ENCODE data around the gene SUGCT.

The SUGCT gene

GRCh38 chr7:40698214-40698920 is 563.6 kb downstream of the SUGCT start:
- DNase-seq, result no peak

DNA sequence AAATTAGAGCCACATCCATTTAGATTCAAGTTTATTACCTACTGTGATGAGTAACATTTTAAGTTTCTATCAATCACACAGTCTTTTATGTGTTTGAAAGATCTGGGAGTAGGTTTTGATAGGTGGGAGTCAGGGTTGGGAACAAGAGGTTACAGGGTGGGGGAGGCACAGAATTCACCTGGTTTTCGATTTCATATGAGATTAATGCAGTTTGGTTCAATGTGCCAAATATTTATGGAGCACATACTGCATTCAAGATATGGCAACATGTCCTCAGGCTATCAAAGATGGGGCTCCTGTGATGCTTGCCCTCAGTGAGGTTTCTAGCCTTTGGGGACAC is 564.1 kb downstream of the SUGCT start:
- DNase-seq, result no peak

DNA sequence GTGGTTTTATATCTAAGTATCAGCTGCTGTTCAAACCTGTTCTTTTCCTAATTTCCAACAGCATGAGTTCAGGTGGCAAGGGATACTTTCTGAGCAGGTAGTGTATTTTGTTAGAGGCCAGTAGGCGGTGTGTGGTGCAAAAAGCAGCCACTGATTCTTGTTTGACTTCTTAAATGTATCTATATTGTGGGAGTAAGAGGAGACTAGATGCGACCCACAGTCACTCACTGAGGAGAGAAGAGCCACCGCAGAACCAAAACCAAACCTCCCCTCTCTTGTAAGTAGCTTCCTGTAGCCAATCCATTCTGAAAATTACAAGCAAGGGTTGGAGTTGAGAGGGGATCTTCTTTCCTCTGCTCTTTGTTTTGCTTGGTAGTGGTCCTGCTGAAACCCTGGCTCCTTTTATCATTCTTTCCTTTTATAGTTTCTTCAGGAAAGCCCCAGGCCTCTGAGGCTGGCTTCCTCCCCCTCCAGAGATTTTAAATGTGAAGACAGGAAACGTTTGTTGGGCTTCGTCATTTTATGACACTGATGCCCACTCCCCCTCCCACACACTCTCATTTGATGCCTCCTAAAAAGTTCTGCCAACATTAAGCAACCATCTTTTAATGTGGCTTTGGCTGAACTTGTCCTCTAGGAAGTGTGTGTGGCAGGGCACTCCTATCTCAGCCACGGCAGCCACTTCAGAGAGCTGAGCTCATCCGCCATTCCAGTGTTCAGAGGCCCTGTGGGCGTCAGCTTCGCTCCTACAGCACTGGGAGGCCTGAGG is 566.0 kb downstream of the SUGCT start:
- peak; percentile 4 for DNase-seq

- peak; percentile 2 for DNase-seq
Measured at GRCh38 chr7:40701836-40702551, 567.2 kb downstream of the SUGCT start.

DNA sequence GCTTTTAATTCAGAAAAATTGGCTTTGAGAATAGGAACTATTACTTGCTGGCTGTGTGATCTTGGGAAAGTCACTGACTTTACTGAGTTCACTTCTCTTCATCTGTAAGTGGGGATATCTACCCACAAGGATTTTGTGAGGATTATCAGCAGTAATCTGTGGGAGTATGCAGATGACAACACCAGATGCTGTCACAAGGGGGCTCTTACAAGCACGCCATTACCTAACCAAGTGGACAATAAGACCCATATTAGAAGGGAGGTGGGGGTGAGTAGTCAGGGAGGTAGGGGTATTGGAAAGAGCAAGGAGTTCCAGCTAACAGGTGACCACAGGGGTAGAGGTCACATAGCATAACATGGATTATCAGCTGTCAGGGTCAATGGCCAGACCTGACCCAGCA is 569.4 kb downstream of the SUGCT start:
- DNase-seq, result no peak

GRCh38 chr7:40706829-40707228 is 572.0 kb downstream of the SUGCT start:
- DNase-seq, result no peak

- peak; percentile 14 for DNase-seq
Measured at GRCh38 chr7:40709062-40709964, 574.5 kb downstream of the SUGCT start.

DNA sequence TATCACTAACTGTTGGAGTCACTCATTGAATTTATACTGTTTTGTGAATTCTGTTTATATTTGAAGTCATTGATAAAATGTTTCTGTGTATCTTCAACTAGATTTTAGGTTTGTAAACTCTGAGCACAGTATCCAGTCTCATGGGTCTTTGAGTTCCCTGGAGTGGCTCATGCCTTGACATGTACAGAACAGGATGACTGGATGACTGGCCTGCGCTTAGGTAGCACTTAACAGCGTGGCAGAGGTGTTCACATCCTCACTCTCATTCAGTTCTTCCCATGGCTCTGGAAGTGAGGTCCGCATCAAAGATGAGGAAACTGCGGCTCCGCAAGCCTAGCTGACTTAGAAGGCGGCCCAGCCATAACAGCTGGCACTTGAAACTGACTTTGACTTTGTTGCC is 576.9 kb downstream of the SUGCT start:
- DNase-seq, result no peak

DNA sequence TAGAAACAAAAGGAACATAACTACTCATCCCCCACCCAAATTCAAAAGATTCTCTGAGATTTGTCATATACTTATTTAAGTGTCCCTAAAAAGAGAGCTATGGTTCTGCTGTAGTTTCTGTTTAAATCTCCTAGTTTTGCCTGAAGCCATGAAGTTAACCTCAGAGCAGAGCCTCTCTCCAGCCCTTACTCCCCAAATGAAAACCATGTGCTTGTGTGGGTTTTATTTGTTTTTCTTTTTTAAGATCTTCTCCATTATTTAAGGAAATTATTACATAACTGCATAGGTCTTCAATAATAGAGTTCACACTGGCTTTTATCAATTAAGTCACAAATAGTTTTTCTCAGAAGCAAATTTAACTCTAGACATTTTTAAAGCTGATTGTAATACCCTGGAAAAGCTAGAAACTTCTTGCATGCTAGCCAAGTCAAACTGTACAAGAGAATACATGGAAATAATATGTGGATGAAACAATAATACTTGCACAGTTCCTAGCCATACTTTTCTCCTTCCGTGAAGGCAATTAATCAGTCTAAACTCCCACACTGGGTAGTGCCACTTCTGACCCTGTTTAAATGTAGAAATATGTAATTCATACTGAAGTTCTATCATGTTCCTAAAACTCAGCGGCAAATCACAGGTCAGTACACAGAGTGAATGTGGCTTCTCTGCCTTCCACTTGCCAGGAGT is 579.7 kb downstream of the SUGCT start:
- no peak for DNase-seq

DNA sequence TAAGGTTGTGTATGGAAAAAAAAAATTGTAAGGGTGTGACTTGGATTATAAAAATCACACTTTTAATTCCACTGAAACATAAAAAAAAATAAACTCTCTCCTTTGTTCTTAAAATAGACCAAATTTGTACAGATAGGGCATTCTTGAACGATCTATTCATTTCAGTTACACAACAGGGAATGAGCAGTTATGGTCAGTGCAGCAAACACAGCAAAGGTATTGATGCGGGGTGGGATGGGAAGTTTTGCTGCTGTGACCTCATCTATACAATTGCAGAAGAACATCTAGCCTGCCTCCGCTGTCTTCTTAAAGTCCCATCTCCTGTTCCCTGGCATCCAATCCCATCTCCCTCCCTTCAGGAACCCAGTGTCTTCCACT is 580.2 kb downstream of the SUGCT start:
- DNase-seq, result no peak

- DNase-seq, result no peak
Measured at GRCh38 chr7:40716052-40716451, 581.2 kb downstream of the SUGCT start.

GRCh38 chr7:40717242-40717641 is 582.4 kb downstream of the SUGCT start:
- no peak for DNase-seq

- no peak for DNase-seq
Measured at GRCh38 chr7:40720416-40720815, 585.6 kb downstream of the SUGCT start.

GRCh38 chr7:40721342-40721949 is 586.6 kb downstream of the SUGCT start:
- no peak for DNase-seq

DNA sequence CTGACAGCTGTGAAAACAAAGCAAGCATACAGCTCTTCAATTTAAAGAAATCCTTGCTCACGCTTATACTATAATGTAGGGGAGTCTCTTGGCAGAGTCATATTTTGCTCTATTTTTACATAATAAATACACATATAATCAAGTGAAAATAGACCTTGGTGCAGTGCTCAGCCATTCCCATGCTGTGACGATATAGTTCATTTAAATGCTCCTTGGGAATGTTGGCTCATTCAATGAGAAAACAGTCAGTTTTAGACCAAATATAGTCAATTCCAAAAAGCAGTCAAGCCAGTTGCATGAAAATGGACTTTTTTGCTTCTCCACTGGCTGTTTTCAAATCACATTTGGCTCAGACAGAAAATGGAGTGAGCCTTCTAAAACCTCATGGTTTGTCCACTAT is 587.4 kb downstream of the SUGCT start:
- DNase-seq, result no peak

DNA sequence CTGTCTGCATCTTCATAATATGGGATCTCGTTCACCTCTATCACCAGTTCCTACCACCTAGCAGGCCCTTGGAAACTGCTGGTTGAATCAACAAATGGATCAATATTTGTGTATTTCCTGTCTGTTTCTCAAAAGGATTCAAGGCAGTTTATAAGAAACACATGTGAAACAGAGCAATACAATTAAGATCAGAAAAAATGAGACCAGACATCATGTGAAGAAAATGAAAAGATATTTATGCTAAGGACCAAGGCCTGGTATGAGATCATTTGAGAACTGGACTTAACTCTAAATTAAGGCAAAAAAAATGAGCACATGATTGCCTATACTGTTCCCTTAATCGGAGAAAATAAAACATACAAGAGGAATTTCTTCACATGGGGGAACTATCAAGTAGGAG is 589.0 kb downstream of the SUGCT start:
- no peak for DNase-seq

GRCh38 chr7:40726559-40726958 is 591.8 kb downstream of the SUGCT start:
- DNase-seq, result no peak

DNA sequence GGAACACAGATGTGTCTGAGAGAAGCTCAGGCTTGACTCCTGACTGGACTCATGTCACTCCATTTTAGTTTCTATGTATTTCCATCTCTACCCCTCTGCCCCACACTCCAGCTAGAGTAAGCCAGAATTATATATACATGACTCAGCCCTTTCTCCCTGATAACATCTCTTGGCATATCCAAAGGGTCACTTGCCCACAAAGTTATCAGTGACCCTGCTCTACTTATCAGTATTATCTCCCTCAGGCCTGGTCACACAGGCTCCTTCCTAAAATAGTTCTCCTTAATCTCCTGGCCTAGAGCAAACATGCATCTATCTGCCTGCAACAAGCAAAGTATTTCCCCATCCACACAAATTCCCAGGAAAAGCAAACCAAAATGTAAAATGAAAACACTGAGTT is 598.3 kb downstream of the SUGCT start:
- no peak for DNase-seq

GRCh38 chr7:40733578-40733977 is 598.8 kb downstream of the SUGCT start:
- DNase-seq, result no peak

DNA sequence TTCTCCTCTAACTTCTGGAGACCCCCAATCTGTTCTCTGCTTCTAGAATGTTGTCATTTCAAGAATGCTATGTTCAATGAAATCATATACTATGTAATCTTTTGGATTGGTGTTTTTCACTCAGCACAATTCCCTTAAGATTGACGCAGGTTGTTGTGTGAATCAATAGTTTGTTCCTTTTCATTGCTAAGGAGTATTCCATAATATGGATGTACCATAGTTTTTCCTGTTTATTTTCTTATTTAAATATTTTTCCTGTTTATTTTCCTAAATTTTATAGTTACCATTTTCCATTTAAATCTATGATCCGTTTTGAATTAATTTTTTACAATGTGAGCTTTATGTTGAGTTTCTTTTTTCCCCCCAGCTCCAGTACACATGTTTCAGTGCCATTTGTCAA is 604.5 kb downstream of the SUGCT start:
- DNase-seq, result no peak

GRCh38 chr7:40742270-40742669 is 607.5 kb downstream of the SUGCT start:
- DNase-seq, result no peak

Data from inflammatory macrophage treated with lipopolysaccharide for 4 hours (primary cell).